ENCODE data around the gene CYP2C9. TPM values are rescaled to one million over a fixed set of nuclear protein-coding genes. Genes with fewer than 3 reads are reported as not detected.

CYP2C9 gene
- total RNA-seq, 6 experiments from 2014 or later, result not detected

DNA sequence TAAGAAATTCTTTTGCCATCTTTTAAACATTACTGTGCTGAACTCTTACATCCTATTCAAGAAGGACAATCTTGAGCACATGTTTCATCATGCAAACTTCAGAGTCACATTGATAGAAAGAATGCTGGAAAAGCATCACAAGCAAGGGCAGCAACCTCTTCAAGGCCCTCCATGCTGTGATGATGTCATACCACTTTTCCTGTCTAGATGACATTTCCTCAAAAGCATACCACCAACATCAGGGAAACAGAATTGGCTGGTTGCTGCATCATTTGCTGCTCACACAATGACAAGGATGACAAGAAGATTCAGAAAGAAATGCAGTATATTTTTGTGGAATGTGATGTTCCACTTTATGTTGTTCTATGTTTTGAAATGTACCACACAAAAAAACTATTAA, 93.2 kb downstream of the CYP2C9 start:
- Mint-ChIP-seq H3K4me3 (no peak overlapping the region), H3K27ac (no peak overlapping the region), H3K4me1 (ENCODE audit: low read depth) (no peaks in the 10 kb centered on the region), H3K36me3 (ENCODE audit: low read depth) (no peaks in the 10 kb centered on the region), H3K27me3 (ENCODE audit: insufficient read depth) (no peaks in the 10 kb centered on the region), H3K9me3 (peaks cover 35% of the 10 kb centered on the region)
- TF ChIP-seq, protein P1, sequence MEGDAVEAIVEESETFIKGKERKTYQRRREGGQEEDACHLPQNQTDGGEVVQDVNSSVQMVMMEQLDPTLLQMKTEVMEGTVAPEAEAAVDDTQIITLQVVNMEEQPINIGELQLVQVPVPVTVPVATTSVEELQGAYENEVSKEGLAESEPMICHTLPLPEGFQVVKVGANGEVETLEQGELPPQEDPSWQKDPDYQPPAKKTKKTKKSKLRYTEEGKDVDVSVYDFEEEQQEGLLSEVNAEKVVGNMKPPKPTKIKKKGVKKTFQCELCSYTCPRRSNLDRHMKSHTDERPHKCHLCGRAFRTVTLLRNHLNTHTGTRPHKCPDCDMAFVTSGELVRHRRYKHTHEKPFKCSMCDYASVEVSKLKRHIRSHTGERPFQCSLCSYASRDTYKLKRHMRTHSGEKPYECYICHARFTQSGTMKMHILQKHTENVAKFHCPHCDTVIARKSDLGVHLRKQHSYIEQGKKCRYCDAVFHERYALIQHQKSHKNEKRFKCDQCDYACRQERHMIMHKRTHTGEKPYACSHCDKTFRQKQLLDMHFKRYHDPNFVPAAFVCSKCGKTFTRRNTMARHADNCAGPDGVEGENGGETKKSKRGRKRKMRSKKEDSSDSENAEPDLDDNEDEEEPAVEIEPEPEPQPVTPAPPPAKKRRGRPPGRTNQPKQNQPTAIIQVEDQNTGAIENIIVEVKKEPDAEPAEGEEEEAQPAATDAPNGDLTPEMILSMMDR (IDR thresholded peaks at IDR 0.05), result no peak
- DNase-seq, result no peak

DNA sequence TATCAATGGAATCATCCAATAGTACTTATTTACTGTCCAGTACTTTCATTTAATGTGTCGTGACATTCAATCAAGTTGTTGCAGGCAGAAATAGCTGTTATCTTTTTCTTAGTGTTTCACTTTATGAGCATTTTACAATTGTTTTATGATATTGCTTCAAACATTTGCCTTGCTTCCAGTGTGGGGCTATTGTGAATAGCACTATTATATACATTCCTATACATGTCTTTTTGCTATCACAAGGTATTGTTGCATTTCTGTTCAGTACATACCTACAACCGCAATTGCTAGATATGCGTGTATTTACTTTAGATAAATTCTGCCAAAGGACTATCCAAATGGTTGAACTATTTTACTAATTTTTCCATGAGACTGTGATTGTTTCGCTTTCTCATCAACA, 95.9 kb downstream of the CYP2C9 start:
- H3K4me3 Mint-ChIP-seq, result no peak overlapping the region
- no peak for DNase-seq
- peaks cover 38% of the 10 kb centered on the region for H3K9me3 Mint-ChIP-seq
- no peaks in the 10 kb centered on the region; the same call in 1 of the 2 replicates for H3K27me3 Mint-ChIP-seq (ENCODE audit: insufficient read depth)
- no peak overlapping the region for H3K27ac Mint-ChIP-seq
- TF ChIP-seq, protein P1 (IDR thresholded peaks at IDR 0.05), result no peak
- H3K4me1 Mint-ChIP-seq (ENCODE audit: low read depth), result no peaks in the 10 kb centered on the region
- no peaks in the 10 kb centered on the region for H3K36me3 Mint-ChIP-seq (ENCODE audit: low read depth)

DNA sequence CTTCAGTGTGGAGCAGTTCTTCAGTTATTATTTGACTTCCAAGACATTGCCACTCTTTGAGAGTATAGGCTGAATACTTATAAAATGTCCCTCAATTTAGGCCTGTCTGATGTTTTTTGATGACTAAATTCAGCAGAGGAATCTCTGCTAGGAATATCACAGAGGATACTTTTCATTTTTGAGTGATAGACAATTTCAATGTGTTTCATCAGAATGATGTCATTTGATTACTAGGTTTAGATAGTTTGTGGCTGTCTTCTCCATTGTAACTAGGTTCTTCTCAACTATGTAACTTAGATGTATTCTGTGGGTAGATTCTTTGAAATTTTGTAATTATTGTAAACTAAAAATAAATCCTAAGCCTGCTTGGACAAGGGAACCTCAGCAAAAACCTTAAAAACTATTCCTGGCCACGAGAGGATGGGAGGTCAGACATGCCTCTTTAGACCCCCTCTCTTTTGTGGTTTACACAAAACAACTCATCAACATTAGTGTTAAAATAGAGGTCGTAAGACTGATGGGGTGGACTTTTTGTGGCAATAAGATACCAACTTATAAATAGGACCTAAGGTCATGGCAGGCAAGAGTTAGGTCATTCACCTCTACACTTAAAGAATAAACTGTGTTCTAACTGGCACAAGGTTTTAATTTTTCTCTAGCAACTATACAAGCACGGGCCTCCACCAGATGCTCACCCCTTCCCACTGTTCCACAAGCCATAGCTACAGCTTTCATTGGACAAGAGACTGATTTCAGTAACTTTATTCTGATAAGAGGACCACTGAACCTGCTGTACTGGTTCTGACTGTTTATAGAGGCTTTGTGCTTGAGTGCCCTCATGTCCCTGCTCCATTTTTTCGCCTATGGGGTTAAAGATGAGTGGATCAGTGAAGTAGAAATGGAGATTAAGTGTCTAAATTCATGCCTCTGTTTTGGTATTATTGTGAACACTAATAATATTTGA, 97.2 kb downstream of the CYP2C9 start:
- H3K36me3 Mint-ChIP-seq (ENCODE audit: low read depth), result no peaks in the 10 kb centered on the region
- H3K4me1 Mint-ChIP-seq (ENCODE audit: low read depth), result no peaks in the 10 kb centered on the region
- no peak overlapping the region for H3K4me3 Mint-ChIP-seq
- no peak overlapping the region for H3K27ac Mint-ChIP-seq
- TF ChIP-seq, protein P1 (IDR thresholded peaks at IDR 0.05), result no peak
- H3K27me3 Mint-ChIP-seq (ENCODE audit: insufficient read depth), result no peaks in the 10 kb centered on the region; the same call in 1 of the 2 replicates
- peaks cover 36% of the 10 kb centered on the region for H3K9me3 Mint-ChIP-seq
- no peak for DNase-seq

DNA sequence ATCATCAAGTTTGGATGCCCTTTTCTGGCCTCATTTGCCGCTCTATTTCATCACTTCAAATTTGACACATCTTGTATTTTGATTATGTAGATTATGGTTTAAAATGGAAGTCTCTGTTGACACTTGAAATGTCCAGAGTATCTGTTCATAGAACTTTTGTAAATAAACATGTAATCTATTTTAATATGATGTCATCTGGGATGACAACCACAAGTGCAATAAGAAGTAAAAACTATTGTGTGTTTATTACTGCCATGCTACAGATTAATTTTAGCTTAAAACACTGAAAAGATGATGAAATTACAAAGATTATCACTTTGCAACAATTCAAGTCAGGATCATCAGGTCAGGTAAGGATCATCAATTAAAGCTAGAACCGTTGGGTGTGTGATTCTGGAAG, 100.8 kb downstream of the CYP2C9 start:
- no peak overlapping the region for H3K4me3 Mint-ChIP-seq
- TF ChIP-seq, protein P1 (IDR thresholded peaks at IDR 0.05), result no peak
- H3K9me3 Mint-ChIP-seq, result peaks cover 37% of the 10 kb centered on the region
- no peak overlapping the region for H3K27ac Mint-ChIP-seq
- H3K4me1 Mint-ChIP-seq (ENCODE audit: low read depth), result no peaks in the 10 kb centered on the region
- no peaks in the 10 kb centered on the region for H3K36me3 Mint-ChIP-seq (ENCODE audit: low read depth)
- DNase-seq, result no peak
- H3K27me3 Mint-ChIP-seq (ENCODE audit: insufficient read depth), result no peaks in the 10 kb centered on the region; the same call in 1 of the 2 replicates

Other genes starting within 250 kb of the CYP2C9 start
- gene CYP2C19, start 176.0 kb upstream of the CYP2C9 start, total RNA-seq (2021; fragmentation: NEBNext Ultra II Directional; extraction: Animal tissue kit (Norgen Biotek cat#: 25700)), result not detected
- not detected for gene CYP2C8, start 130.8 kb downstream of the CYP2C9 start, total RNA-seq (2021; fragmentation: NEBNext Ultra II Directional; extraction: Animal tissue kit (Norgen Biotek cat#: 25700))